Ascending aorta (tissue), 2 donors: ENCODE measurements around the gene OR52J3. TPM values are rescaled to one million over a fixed set of nuclear protein-coding genes. Genes with fewer than 3 reads are reported as not detected.

Experiments used
- DNase-seq, 2 donors: peaks; one replicate each; pipeline ENCODE4 v3.0.0-alpha.2; 2019; ENCODE audit warnings: low spot score in 2 of 2
- H3K27ac ChIP-seq, 2 donors: fragments of 200-600 bp; sonication (generic); one replicate each; pipeline ENCODE4 v1.5.1; 2016 to 2017; ENCODE audit warnings: mild to moderate bottlenecking in 1 of 2
- H3K27me3 ChIP-seq: fragments of 200-600 bp; sonication (generic); one replicate; pipeline ENCODE4 v1.5.1; 2017
- H3K36me3 ChIP-seq, 2 donors: fragments of 200-600 bp; sonication (generic); one replicate each; pipeline ENCODE4 v1.5.1; 2016
- H3K4me1 ChIP-seq, 2 donors: fragments of 200-600 bp; sonication (generic); one replicate each; pipeline ENCODE4 v1.5.1; 2016 to 2017; ENCODE audit warnings: mild to moderate bottlenecking in 1 of 2
- H3K4me3 ChIP-seq, 2 donors: fragments of 200-600 bp; sonication (generic); one replicate each; pipeline ENCODE4 v1.5.1; 2016 to 2017; ENCODE audit warnings: mild to moderate bottlenecking in 1 of 2
- H3K9me3 ChIP-seq, 2 donors: fragments of 200-600 bp; sonication (generic); one replicate each; pipeline ENCODE4 v1.5.1; 2016
- CTCF ChIP-seq, 3 experiments: fragments of 200-600 bp in 2 of 3; fragments of 450-650 bp in 1 of 3; sonication (generic) in 2 of 3; IDR thresholded peaks; one replicate each; pipeline ENCODE4 v1.5.1; 2016 to 2019; ENCODE audit warnings: antibody characterized with exemption in 3 of 3, mild to moderate bottlenecking in 1 of 3, moderate library complexity in 1 of 3
- intact Hi-C: fragments of 100-400 bp; cut with DNase I; formaldehyde crosslinking; loops from one replicate; pipeline ENCODE4 v1.15.1; 2023
- total RNA-seq: library from RNA; depleted of rRNA; stranded (reverse); fragments of >200 nt; gene quantifications from one replicate; pipeline ENCODE4 v1.1.0, GENCODE V29; 2016

OR52J3 gene
- total RNA-seq, 1 donor from 2014 or later = not detected

- H3K4me3 ChIP-seq = no peak overlapping the region
- intact Hi-C loops = no loop called here
- DNase-seq = no peak
- no peaks in the 10 kb centered on the region for H3K27me3 ChIP-seq
- no peaks in the 10 kb centered on the region for H3K4me1 ChIP-seq
- TF ChIP-seq CTCF (IDR thresholded peaks at IDR 0.05) = no peak
- H3K36me3 ChIP-seq = no peaks in the 10 kb centered on the region
- no peak overlapping the region for H3K27ac ChIP-seq
- H3K9me3 ChIP-seq = no peaks in the 10 kb centered on the region
Measured at GRCh38 chr11:5071799-5072198, 25.5 kb downstream of the OR52J3 start.

- intact Hi-C loops = no loop called here
- no peak for TF ChIP-seq CTCF (IDR thresholded peaks at IDR 0.05)
- Histone ChIP-seq H3K27me3 (no peaks in the 10 kb centered on the region), H3K9me3 (no peaks in the 10 kb centered on the region), H3K4me3 (no peak overlapping the region), H3K4me1 (no peaks in the 10 kb centered on the region), H3K27ac (no peak overlapping the region), H3K36me3 (no peaks in the 10 kb centered on the region)
- no peak for DNase-seq
Measured at GRCh38 chr11:5081405-5081804, 35.1 kb downstream of the OR52J3 start.

GRCh38 chr11:5083602-5084001 lies 37.3 kb downstream of the OR52J3 start:
- Histone ChIP-seq H3K4me3 (no peak overlapping the region), H3K27ac (no peak overlapping the region), H3K4me1 (no peaks in the 10 kb centered on the region), H3K27me3 (no peaks in the 10 kb centered on the region), H3K9me3 (no peaks in the 10 kb centered on the region), H3K36me3 (no peaks in the 10 kb centered on the region)
- intact Hi-C loops = no loop called here
- TF ChIP-seq CTCF (IDR thresholded peaks at IDR 0.05) = no peak
- no peak for DNase-seq

- no peaks in the 10 kb centered on the region for H3K9me3 ChIP-seq
- H3K36me3 ChIP-seq = no peaks in the 10 kb centered on the region
- no peak overlapping the region for H3K27ac ChIP-seq
- TF ChIP-seq CTCF (IDR thresholded peaks at IDR 0.05) = no peak
- H3K27me3 ChIP-seq = no peaks in the 10 kb centered on the region
- H3K4me1 ChIP-seq = no peaks in the 10 kb centered on the region
- no peak for DNase-seq
- H3K4me3 ChIP-seq = no peak overlapping the region
- intact Hi-C loops = no loop called here
Measured at GRCh38 chr11:5088556-5088955, 42.2 kb downstream of the OR52J3 start.

- TF ChIP-seq CTCF (IDR thresholded peaks at IDR 0.05) = no peak
- H3K36me3 ChIP-seq = no peaks in the 10 kb centered on the region
- no peak for DNase-seq
- H3K4me3 ChIP-seq = no peak overlapping the region
- no peak overlapping the region for H3K27ac ChIP-seq
- H3K4me1 ChIP-seq = no peaks in the 10 kb centered on the region
- no peaks in the 10 kb centered on the region for H3K9me3 ChIP-seq
- H3K27me3 ChIP-seq = no peaks in the 10 kb centered on the region
- intact Hi-C loops = no loop called here
Measured at GRCh38 chr11:5090668-5091067, 44.3 kb downstream of the OR52J3 start.
